ENCODE measurements around the gene SKIC2. TPM values are rescaled to one million over a fixed set of nuclear protein-coding genes. Genes with fewer than 3 reads are reported as not detected.

Gene SKIC2
- total RNA-seq, 1 experiment from 2014 or later: 81.8 TPM

DNA sequence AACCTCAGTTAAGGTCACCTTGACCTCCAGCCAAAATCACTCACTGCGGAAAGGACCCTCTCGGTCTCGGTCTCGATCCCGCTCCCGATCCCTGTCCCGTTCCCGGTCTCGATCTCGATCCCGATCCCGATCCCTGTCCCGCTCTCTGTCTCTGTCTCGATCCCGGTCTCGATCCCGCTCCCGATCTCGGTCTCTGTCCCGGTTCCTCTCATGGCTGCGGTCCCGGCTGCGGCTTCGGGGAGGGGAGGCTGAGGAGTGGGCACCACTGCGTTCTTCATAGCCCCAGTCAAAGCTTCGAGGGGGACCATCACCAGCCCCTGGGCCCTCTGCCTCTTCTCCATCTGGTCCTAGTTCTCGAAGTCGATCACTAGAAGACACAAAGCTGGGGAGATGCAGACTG lies 4.5 kb upstream of the SKIC2 start:
- ChIA-PET POLR2A (no interaction called here), CTCF (no interaction called here)
- TF ChIP-seq ZNF423 (CRISPR knock-in tag; IDR thresholded peaks at IDR 0.05) (no peak), HMGA2 (CRISPR knock-in tag; IDR thresholded peaks at IDR 0.05) (no peak), ATF1 (CRISPR knock-in tag; IDR thresholded peaks at IDR 0.05) (no peak), NFATC4 (CRISPR knock-in tag; IDR thresholded peaks at IDR 0.05) (no peak), ELF4 (CRISPR knock-in tag; IDR thresholded peaks at IDR 0.05; ENCODE audit: low read depth) (no peak), ZBTB21 (CRISPR knock-in tag; IDR thresholded peaks at IDR 0.05; ENCODE audit: borderline replicate concordance) (no peak), ETV6 (CRISPR knock-in tag; IDR thresholded peaks at IDR 0.05) (no peak), TEAD4 (CRISPR knock-in tag; IDR thresholded peaks at IDR 0.05) (no peak)
- TF ChIP-seq, protein P1, sequence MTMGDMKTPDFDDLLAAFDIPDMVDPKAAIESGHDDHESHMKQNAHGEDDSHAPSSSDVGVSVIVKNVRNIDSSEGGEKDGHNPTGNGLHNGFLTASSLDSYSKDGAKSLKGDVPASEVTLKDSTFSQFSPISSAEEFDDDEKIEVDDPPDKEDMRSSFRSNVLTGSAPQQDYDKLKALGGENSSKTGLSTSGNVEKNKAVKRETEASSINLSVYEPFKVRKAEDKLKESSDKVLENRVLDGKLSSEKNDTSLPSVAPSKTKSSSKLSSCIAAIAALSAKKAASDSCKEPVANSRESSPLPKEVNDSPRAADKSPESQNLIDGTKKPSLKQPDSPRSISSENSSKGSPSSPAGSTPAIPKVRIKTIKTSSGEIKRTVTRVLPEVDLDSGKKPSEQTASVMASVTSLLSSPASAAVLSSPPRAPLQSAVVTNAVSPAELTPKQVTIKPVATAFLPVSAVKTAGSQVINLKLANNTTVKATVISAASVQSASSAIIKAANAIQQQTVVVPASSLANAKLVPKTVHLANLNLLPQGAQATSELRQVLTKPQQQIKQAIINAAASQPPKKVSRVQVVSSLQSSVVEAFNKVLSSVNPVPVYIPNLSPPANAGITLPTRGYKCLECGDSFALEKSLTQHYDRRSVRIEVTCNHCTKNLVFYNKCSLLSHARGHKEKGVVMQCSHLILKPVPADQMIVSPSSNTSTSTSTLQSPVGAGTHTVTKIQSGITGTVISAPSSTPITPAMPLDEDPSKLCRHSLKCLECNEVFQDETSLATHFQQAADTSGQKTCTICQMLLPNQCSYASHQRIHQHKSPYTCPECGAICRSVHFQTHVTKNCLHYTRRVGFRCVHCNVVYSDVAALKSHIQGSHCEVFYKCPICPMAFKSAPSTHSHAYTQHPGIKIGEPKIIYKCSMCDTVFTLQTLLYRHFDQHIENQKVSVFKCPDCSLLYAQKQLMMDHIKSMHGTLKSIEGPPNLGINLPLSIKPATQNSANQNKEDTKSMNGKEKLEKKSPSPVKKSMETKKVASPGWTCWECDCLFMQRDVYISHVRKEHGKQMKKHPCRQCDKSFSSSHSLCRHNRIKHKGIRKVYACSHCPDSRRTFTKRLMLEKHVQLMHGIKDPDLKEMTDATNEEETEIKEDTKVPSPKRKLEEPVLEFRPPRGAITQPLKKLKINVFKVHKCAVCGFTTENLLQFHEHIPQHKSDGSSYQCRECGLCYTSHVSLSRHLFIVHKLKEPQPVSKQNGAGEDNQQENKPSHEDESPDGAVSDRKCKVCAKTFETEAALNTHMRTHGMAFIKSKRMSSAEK (CRISPR knock-in tag; IDR thresholded peaks at IDR 0.05; ENCODE audit: borderline replicate concordance): no peak
- H3K27ac Mint-ChIP-seq: no peak overlapping the region
- DNase-seq (ENCODE audit: low spot score) (no peak), ATAC-seq (no peak)
- peaks cover 12% of the 10 kb centered on the region for H3K4me1 Mint-ChIP-seq
- no peak overlapping the region for H3K4me3 Mint-ChIP-seq
- H3K36me3 Mint-ChIP-seq: peaks cover 51% of the 10 kb centered on the region
- no peaks in the 10 kb centered on the region for H3K9me3 Mint-ChIP-seq
- H3K27me3 Mint-ChIP-seq (ENCODE audit: low read depth): peaks cover 1% of the 10 kb centered on the region; the same call in 1 of the 2 replicates

- Mint-ChIP-seq H3K27me3 (ENCODE audit: low read depth) (no peaks in the 10 kb centered on the region), H3K4me3 (peak overlapping the region; percentile 96; the same call in 1 of the 2 replicates), H3K27ac (no peak overlapping the region), H3K36me3 (peaks cover 59% of the 10 kb centered on the region), H3K9me3 (no peaks in the 10 kb centered on the region), H3K4me1 (peaks cover 14% of the 10 kb centered on the region)
- TF ChIP-seq MXD4 (CRISPR knock-in tag; IDR thresholded peaks at IDR 0.05; ENCODE audit: borderline replicate concordance): no peak
- no peak for TF ChIP-seq IRF2 (CRISPR knock-in tag; IDR thresholded peaks at IDR 0.05; ENCODE audit: borderline replicate concordance, low read depth)
- ATAC-seq: no peak
- ChIA-PET CTCF (no interaction called here), POLR2A (no interaction called here)
- DNase-seq (ENCODE audit: low spot score): no peak
Observed at GRCh38 chr6:31956796-31957195, 2.2 kb upstream of the SKIC2 start.

DNA sequence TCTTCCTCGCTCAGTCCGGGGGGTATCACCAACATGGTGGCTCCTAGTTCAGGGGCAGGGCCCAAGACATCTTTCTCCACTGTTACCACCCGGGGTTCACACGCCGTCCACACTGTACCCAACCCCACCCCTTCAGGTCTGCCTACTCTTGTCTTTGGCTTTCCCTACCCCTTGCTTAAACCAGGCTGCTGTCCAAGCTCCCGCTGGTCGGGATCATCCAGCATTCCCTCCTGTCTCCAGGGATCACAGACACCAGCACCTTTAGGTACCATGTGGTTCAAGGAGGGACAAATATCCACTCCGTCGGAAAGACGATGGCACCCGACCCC lies 599 bp upstream of the SKIC2 start:
- no peak for DNase-seq (ENCODE audit: low spot score)
- H3K27me3 Mint-ChIP-seq (ENCODE audit: low read depth): no peaks in the 10 kb centered on the region
- peak overlapping the region; percentile 95 for H3K27ac Mint-ChIP-seq
- ChIA-PET CTCF (interaction anchor here (1.0 to 1.8 kb wide), 4 partner anchors 10 to 229 kb away, joined by 3 to 8 read pairs (median 3); partner anchors contain the start of genes DDAH2 and DXO), POLR2A (interaction anchor here (1.4 kb wide), 1 partner anchor 13 kb away, joined by 13 read pairs; the partner anchor contains the start of gene DXO)
- H3K9me3 Mint-ChIP-seq: no peaks in the 10 kb centered on the region
- no peak for ATAC-seq
- H3K4me3 Mint-ChIP-seq: peak overlapping the region; percentile 96
- peaks cover 14% of the 10 kb centered on the region for H3K4me1 Mint-ChIP-seq
- peaks cover 65% of the 10 kb centered on the region for H3K36me3 Mint-ChIP-seq
- TF ChIP-seq ZNF263 (CRISPR knock-in tag; IDR thresholded peaks at IDR 0.05; ENCODE audit: low read depth) (no peak), ZBTB21 (CRISPR knock-in tag; IDR thresholded peaks at IDR 0.05; ENCODE audit: borderline replicate concordance) (no peak), FOXP1 (CRISPR knock-in tag; IDR thresholded peaks at IDR 0.05; ENCODE audit: borderline replicate concordance) (peak; percentile 73; the same call in 1 of the 2 replicates), ZNF423 (CRISPR knock-in tag; IDR thresholded peaks at IDR 0.05) (no peak), SP1 (CRISPR knock-in tag; conservative IDR thresholded peaks at IDR 0.05) (no peak), ZNF317 (CRISPR knock-in tag; IDR thresholded peaks at IDR 0.05; ENCODE audit: borderline replicate concordance, low read depth) (no peak), ELF4 (CRISPR knock-in tag; IDR thresholded peaks at IDR 0.05; ENCODE audit: low read depth) (no peak)
- TF ChIP-seq, protein P2, sequence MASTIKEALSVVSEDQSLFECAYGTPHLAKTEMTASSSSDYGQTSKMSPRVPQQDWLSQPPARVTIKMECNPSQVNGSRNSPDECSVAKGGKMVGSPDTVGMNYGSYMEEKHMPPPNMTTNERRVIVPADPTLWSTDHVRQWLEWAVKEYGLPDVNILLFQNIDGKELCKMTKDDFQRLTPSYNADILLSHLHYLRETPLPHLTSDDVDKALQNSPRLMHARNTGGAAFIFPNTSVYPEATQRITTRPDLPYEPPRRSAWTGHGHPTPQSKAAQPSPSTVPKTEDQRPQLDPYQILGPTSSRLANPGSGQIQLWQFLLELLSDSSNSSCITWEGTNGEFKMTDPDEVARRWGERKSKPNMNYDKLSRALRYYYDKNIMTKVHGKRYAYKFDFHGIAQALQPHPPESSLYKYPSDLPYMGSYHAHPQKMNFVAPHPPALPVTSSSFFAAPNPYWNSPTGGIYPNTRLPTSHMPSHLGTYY (CRISPR knock-in tag; IDR thresholded peaks at IDR 0.05): no peak
- TF ChIP-seq, protein P3, sequence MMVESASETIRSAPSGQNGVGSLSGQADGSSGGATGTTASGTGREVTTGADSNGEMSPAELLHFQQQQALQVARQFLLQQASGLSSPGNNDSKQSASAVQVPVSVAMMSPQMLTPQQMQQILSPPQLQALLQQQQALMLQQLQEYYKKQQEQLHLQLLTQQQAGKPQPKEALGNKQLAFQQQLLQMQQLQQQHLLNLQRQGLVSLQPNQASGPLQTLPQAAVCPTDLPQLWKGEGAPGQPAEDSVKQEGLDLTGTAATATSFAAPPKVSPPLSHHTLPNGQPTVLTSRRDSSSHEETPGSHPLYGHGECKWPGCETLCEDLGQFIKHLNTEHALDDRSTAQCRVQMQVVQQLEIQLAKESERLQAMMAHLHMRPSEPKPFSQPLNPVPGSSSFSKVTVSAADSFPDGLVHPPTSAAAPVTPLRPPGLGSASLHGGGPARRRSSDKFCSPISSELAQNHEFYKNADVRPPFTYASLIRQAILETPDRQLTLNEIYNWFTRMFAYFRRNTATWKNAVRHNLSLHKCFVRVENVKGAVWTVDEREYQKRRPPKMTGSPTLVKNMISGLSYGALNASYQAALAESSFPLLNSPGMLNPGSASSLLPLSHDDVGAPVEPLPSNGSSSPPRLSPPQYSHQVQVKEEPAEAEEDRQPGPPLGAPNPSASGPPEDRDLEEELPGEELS (CRISPR knock-in tag; IDR thresholded peaks at IDR 0.05): no peak
- TF ChIP-seq, protein P4, sequence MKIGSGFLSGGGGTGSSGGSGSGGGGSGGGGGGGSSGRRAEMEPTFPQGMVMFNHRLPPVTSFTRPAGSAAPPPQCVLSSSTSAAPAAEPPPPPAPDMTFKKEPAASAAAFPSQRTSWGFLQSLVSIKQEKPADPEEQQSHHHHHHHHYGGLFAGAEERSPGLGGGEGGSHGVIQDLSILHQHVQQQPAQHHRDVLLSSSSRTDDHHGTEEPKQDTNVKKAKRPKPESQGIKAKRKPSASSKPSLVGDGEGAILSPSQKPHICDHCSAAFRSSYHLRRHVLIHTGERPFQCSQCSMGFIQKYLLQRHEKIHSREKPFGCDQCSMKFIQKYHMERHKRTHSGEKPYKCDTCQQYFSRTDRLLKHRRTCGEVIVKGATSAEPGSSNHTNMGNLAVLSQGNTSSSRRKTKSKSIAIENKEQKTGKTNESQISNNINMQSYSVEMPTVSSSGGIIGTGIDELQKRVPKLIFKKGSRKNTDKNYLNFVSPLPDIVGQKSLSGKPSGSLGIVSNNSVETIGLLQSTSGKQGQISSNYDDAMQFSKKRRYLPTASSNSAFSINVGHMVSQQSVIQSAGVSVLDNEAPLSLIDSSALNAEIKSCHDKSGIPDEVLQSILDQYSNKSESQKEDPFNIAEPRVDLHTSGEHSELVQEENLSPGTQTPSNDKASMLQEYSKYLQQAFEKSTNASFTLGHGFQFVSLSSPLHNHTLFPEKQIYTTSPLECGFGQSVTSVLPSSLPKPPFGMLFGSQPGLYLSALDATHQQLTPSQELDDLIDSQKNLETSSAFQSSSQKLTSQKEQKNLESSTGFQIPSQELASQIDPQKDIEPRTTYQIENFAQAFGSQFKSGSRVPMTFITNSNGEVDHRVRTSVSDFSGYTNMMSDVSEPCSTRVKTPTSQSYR (CRISPR knock-in tag; IDR thresholded peaks at IDR 0.05): no peak
